Brain pericyte (primary cell): ENCODE data around the gene PTH2.
"Not testable (repeated sequence)": the region's sequence is repeated elsewhere in the genome, so short reads cannot be mapped to it uniquely, and the experiment has no call there.

ENCODE experiments used
- DNase-seq: peaks from one replicate; pipeline ENCODE4 v3.0.0-alpha.2; 2012; ENCODE audit warnings: low read depth, low spot score

The PTH2 gene

DNA sequence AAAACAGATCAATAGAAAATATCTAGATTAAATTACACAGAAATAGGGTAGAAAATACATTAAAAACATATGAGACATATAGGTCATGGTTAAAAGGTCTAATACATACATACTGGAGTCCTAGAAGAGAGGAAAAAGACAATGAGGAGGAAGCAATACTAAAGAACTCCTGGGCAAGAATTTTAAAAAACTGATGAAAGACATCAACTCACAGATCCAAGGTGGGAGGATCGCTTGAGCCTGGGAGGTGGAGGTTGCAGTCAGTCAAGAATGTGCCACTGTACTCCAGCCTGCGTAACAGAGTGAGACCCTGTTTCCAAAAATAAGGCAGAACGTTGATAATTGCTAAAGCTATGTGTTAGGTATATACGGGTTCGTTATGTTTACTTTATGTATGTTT is 40.6 kb downstream of the PTH2 start:
- DNase-seq: no peak

DNA sequence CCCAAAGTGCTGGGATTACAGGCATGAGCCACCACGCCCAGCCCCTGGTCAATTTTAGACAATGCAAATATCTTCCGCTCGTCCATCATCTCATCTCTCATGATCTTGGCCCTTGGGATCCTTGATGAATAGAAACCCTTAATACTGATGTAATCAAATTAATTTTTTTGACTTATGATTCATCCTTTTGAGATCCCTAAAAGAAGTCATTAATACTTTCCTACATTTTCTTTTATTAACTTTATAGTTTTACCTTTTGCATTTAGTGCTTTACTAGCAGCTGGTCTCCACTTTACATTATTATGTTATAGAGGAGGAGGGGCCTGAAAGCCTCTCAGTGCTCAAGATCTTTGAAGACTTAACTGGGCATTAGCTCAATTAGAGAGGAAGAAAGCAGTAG is 42.9 kb downstream of the PTH2 start:
- DNase-seq: no peak

DNA sequence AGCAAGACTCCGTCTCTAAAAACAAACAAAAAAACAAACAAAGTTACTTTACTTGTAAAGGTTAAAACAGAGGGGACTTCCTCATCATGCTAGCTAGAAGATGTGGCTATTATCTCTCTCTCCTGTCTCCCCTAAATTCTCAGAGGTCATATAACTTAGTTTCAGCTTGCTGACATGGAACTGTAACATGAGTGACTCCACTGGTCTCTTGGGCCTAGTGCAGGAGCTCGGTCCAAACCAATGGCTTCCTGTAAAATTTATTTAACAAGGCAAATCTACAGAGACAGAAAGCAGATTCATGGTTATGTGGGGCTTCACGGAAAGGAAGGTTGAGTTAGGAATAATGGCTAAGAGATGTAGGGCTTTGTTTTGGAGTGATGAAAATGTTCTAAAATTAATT is 44.7 kb downstream of the PTH2 start:
- DNase-seq: no peak

DNA sequence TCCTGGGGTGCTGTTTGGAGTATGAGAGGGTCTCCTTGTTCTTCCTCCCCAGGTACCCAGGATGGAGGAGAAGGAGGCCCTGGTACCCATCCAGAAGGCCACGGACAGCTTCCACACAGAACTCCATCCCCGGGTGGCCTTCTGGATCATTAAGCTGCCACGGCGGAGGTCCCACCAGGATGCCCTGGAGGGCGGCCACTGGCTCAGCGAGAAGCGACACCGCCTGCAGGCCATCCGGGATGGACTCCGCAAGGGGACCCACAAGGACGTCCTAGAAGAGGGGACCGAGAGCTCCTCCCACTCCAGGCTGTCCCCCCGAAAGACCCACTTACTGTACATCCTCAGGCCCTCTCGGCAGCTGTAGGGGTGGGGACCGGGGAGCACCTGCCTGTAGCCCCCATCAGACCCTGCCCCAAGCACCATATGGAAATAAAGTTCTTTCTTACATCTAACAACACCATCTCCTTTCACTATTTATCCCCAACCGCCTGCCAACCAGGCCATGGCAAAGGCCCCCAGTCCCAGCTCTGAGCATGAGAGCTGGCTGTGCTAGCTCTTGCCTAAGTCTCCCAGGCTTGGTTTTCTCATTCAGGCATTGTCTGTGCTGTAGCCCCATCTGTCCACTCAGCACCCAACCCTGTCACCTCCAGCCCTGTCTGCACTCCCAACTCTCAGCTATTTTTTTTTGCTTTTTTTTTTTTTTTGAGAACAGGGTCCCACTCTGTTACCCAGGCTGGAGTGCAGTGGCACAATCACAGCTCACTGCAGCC is 48.4 kb downstream of the PTH2 start:
- DNase-seq: no peak

DNA sequence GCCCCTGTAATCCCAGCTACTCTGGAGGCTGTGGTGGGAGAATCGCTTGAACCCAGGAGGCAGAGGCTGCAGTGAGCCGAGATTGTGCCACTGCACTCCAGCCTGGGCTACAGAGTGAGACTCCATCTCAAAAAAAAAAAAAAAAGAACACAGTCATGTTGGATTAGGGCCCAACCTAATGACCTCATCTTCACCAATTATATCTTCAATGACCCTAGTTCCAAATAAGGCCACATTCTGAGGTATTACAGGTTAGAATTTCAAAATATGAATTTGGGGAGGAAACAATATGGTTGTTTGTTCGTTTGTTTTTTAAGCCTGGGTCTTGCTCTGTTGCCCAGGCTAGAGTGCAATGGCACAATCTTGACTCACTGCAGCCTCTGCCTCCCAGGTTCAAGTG is 50.1 kb downstream of the PTH2 start:
- not testable (repeated sequence) for DNase-seq
